A673 (cell line): ENCODE measurements around the gene FILIP1. TPM values are rescaled to one million over a fixed set of nuclear protein-coding genes. Genes with fewer than 3 reads are reported as not detected.

ENCODE experiments used
- BruUV-seq: library from RNA; stranded (reverse); fragments of 400-500 nt; replicated peaks from 2 replicates; lab custom pipeline; 2021; lab: Mats Ljungman, UMichigan
- CTCF ChIA-PET: fragments of 300-600 bp; sonication (Branson Sonifier 250); formaldehyde crosslinking; loops from one replicate; lab custom pipeline; 2022; ENCODE audit warnings: antibody characterized with exemption; lab: Charles Lee
- POLR2A ChIA-PET: fragments of 300-600 bp; sonication (Branson Sonifier 250); formaldehyde crosslinking; loops from one replicate; lab custom pipeline; 2022; ENCODE audit warnings: antibody characterized with exemption; ENCODE audit not compliant: low non-redundant PET; lab: Charles Lee
- DNase-seq: peaks from one replicate; pipeline ENCODE4 v3.0.0-alpha.2; 2015; ENCODE audit warnings: low spot score
- H3K27ac ChIP-seq: fragments of 200-600 bp; sonication (generic); 2 replicates; pipeline ENCODE4 v1.5.1; 2016; ENCODE audit warnings: mixed run types, low read depth, mild to moderate bottlenecking, mixed read lengths, antibody characterized with exemption, low read length; ENCODE audit not compliant: poor library complexity, severe bottlenecking
- H3K27me3 ChIP-seq: fragments of 200-600 bp; sonication (generic); replicated peaks from 2 replicates; pipeline ENCODE4 v1.6.1; 2017; ENCODE audit warnings: mixed run types, low read depth, mild to moderate bottlenecking, mixed read lengths, antibody characterized with exemption, low read length; ENCODE audit not compliant: insufficient read depth, poor library complexity
- H3K36me3 ChIP-seq: fragments of 200-600 bp; sonication (generic); 2 replicates; pipeline ENCODE4 v1.6.1; 2016; ENCODE audit warnings: mixed run types, mild to moderate bottlenecking, mixed read lengths, antibody characterized with exemption, low read length; ENCODE audit not compliant: insufficient read depth, poor library complexity, severe bottlenecking
- H3K4me1 ChIP-seq: fragments of 200-600 bp; sonication (generic); 2 replicates; pipeline ENCODE4 v1.6.1; 2017; ENCODE audit warnings: mixed run types, mild to moderate bottlenecking, mixed read lengths, antibody characterized with exemption, low read length; ENCODE audit not compliant: insufficient read depth, poor library complexity, severe bottlenecking
- H3K4me3 ChIP-seq: fragments of 200-600 bp; sonication (generic); 2 replicates; pipeline ENCODE4 v1.5.1; 2016; ENCODE audit warnings: low read depth, mixed run types, mild to moderate bottlenecking, mixed read lengths, low read length; ENCODE audit not compliant: poor library complexity, severe bottlenecking
- H3K9me3 ChIP-seq: fragments of 200-600 bp; sonication (generic); 2 replicates; pipeline ENCODE4 v1.6.1; 2016; ENCODE audit warnings: mixed run types, low read depth, mild to moderate bottlenecking, mixed read lengths, antibody characterized with exemption, low read length; ENCODE audit not compliant: poor library complexity, severe bottlenecking
- CTCF ChIP-seq: fragments of 300-800, 200-600 bp; sonication (generic); conservative IDR thresholded peaks from 2 replicates; pipeline ENCODE4 v1.5.1; 2017; ENCODE audit warnings: low read depth, mild to moderate bottlenecking, antibody characterized with exemption, low read length, moderate library complexity, mixed read lengths
- EZH2 ChIP-seq: fragments of 200-600 bp; sonication (generic); IDR thresholded peaks from 2 replicates; pipeline ENCODE4 v1.6.1; 2017; ENCODE audit warnings: borderline replicate concordance, low read depth, mild to moderate bottlenecking, mixed read lengths, antibody characterized with exemption, low read length; ENCODE audit not compliant: poor library complexity, severe bottlenecking
- intact Hi-C: fragments of 100-400 bp; cut with micrococcal nuclease; formaldehyde crosslinking; loops from one replicate; pipeline ENCODE4 v1.10.0; 2022; ENCODE audit not compliant: unreplicated experiment
- total RNA-seq: library from RNA; stranded (reverse); gene quantifications from 2 replicates; pipeline ENCODE4 v1.2.3, GENCODE V29; 2021

The FILIP1 gene
- total RNA-seq, 1 experiment from 2014 or later, result 0.32 TPM

GRCh38 chr6:75431379-75431778 lies 62.2 kb downstream of the FILIP1 start:
- POLR2A ChIA-PET, result no interaction called here
- Histone ChIP-seq H3K36me3 (no peaks in the 10 kb centered on the region), H3K9me3 (no peaks in the 10 kb centered on the region), H3K4me3 (no peak overlapping the region), H3K27me3 (no peaks in the 10 kb centered on the region), H3K27ac (no peak overlapping the region), H3K4me1 (no peaks in the 10 kb centered on the region)
- TF ChIP-seq EZH2 (no peak), CTCF (no peak)
- CTCF ChIA-PET, result no interaction called here
- intact Hi-C loops, result no loop called here
- DNase-seq, result no peak
- no TSS peak for BruUV-seq

GRCh38 chr6:75430631-75431325 lies 62.8 kb downstream of the FILIP1 start:
- BruUV-seq, result no TSS peak
- Histone ChIP-seq H3K36me3 (no peaks in the 10 kb centered on the region), H3K4me3 (no peak overlapping the region), H3K4me1 (no peaks in the 10 kb centered on the region), H3K27me3 (no peaks in the 10 kb centered on the region), H3K27ac (no peak overlapping the region), H3K9me3 (no peaks in the 10 kb centered on the region)
- no peak for TF ChIP-seq EZH2
- intact Hi-C loops, result no loop called here
- ChIA-PET CTCF (no interaction called here), POLR2A (no interaction called here)
- DNase-seq, result no peak

GRCh38 chr6:75429061-75429703 lies 64.4 kb downstream of the FILIP1 start:
- POLR2A ChIA-PET, result no interaction called here
- H3K4me3 ChIP-seq, result no peak overlapping the region
- DNase-seq, result no peak
- no peak for TF ChIP-seq EZH2
- no peak for TF ChIP-seq CTCF
- no peak overlapping the region for H3K27ac ChIP-seq
- BruUV-seq, result no TSS peak
- H3K36me3 ChIP-seq, result no peaks in the 10 kb centered on the region
- CTCF ChIA-PET, result no interaction called here
- H3K4me1 ChIP-seq, result no peaks in the 10 kb centered on the region
- no peaks in the 10 kb centered on the region for H3K9me3 ChIP-seq
- no peaks in the 10 kb centered on the region for H3K27me3 ChIP-seq
- intact Hi-C loops, result no loop called here
